Mesenchymal stem cell (in vitro differentiated cells and primary cell): ENCODE measurements around the gene DPY30.

Experiments
- DNase-seq: peaks from one replicate; pipeline ENCODE4 v3.0.0-alpha.2; 2013
- H2AFZ ChIP-seq: one replicate; pipeline ENCODE4 v1.6.1; 2013; ENCODE audit warnings: low read depth, mild to moderate bottlenecking, control low read depth, inconsistent platforms, low read length, moderate library complexity
- H2AK5ac ChIP-seq: 2 replicates; pipeline ENCODE4 v1.6.1; 2013; ENCODE audit warnings: low read length, moderate library complexity, mild to moderate bottlenecking, inconsistent platforms; ENCODE audit not compliant: severe bottlenecking
- H2BK120ac ChIP-seq: one replicate; pipeline ENCODE4 v1.6.1; 2013; ENCODE audit warnings: low read depth, mild to moderate bottlenecking, inconsistent platforms, low read length, moderate library complexity
- H2BK12ac ChIP-seq, 2 experiments: one replicate each; pipeline ENCODE4 v1.6.1; 2013; ENCODE audit warnings: inconsistent platforms in 2 of 2, low read length in 2 of 2, mild to moderate bottlenecking in 2 of 2, moderate library complexity in 2 of 2, control low read depth in 1 of 2
- H2BK15ac ChIP-seq: one replicate; pipeline ENCODE4 v1.6.1; 2013; ENCODE audit warnings: mild to moderate bottlenecking, low read depth, inconsistent platforms; ENCODE audit not compliant: poor library complexity, severe bottlenecking
- H2BK5ac ChIP-seq: 2 replicates; pipeline ENCODE4 v1.6.1; 2013; ENCODE audit warnings: low read depth, mild to moderate bottlenecking, low read length, control low read depth, inconsistent platforms; ENCODE audit not compliant: poor library complexity, severe bottlenecking
- H3K14ac ChIP-seq, 2 experiments: one replicate each; pipeline ENCODE4 v1.6.1; 2013; ENCODE audit warnings: inconsistent platforms in 2 of 2, low read length in 2 of 2, control low read depth in 1 of 2, mild to moderate bottlenecking in 1 of 2, moderate library complexity in 1 of 2
- H3K18ac ChIP-seq, 2 experiments: one replicate each; pipeline ENCODE4 v1.6.1; 2013; ENCODE audit warnings: inconsistent platforms in 2 of 2, low read length in 2 of 2, control low read depth in 1 of 2, low read depth in 1 of 2, mild to moderate bottlenecking in 1 of 2
- H3K23ac ChIP-seq, 2 experiments: one replicate each; pipeline ENCODE4 v1.6.1; 2013; ENCODE audit warnings: inconsistent platforms in 2 of 2, low read length in 2 of 2, mild to moderate bottlenecking in 2 of 2, moderate library complexity in 2 of 2, control low read depth in 1 of 2
- H3K27ac ChIP-seq: 2 replicates; pipeline ENCODE4 v1.5.1; 2013; ENCODE audit warnings: mild to moderate bottlenecking, moderate library complexity, low read length, control low read depth, inconsistent platforms; ENCODE audit not compliant: poor library complexity, severe bottlenecking
- H3K27me3 ChIP-seq, 2 experiments: 2 replicates each; pipeline versions ENCODE4 v1.6.1 to v1.7.0; 2013; ENCODE audit warnings: low read length in 2 of 2, mild to moderate bottlenecking in 2 of 2, moderate library complexity in 2 of 2, control low read depth in 1 of 2, inconsistent platforms in 1 of 2; ENCODE audit not compliant: control insufficient read depth in 1 of 2, insufficient read depth in 1 of 2
- H3K36me3 ChIP-seq, 2 experiments: 2 replicates each; pipeline versions ENCODE4 v1.6.1 to v1.7.0; 2013; ENCODE audit warnings: low read length in 2 of 2, control low read depth in 1 of 2, inconsistent platforms in 1 of 2, low read depth in 1 of 2, mild to moderate bottlenecking in 1 of 2; ENCODE audit not compliant: insufficient read depth in 2 of 2, control insufficient read depth in 1 of 2
- H3K4ac ChIP-seq, 2 experiments: one replicate each; pipeline ENCODE4 v1.6.1; 2013; ENCODE audit warnings: inconsistent platforms in 2 of 2, low read length in 2 of 2, mild to moderate bottlenecking in 2 of 2, moderate library complexity in 2 of 2, control low read depth in 1 of 2, low read depth in 1 of 2
- H3K4me1 ChIP-seq: 2 replicates; pipeline ENCODE4 v1.6.1; 2013; ENCODE audit warnings: low read depth, low read length, control low read depth; ENCODE audit not compliant: control insufficient read depth, insufficient read depth
- H3K4me2 ChIP-seq: 2 replicates; pipeline ENCODE4 v1.6.1; 2013; ENCODE audit warnings: low read length, mild to moderate bottlenecking, inconsistent platforms; ENCODE audit not compliant: poor library complexity, severe bottlenecking
- H3K4me3 ChIP-seq, 2 experiments: 2 replicates each; pipeline versions ENCODE4 v1.5.1 to v1.7.0; 2013; ENCODE audit warnings: low read length in 2 of 2, mild to moderate bottlenecking in 2 of 2, control low read depth in 1 of 2, low read depth in 1 of 2; ENCODE audit not compliant: insufficient read depth in 1 of 2
- H3K79me1 ChIP-seq: replicated peaks from 2 replicates; pipeline ENCODE4 v1.6.1; 2013; ENCODE audit warnings: mild to moderate bottlenecking, control low read depth, low read length, inconsistent platforms; ENCODE audit not compliant: poor library complexity, severe bottlenecking
- H3K9ac ChIP-seq: 2 replicates; pipeline ENCODE4 v1.7.0; 2013; ENCODE audit warnings: mild to moderate bottlenecking, low read length, moderate library complexity
- H3K9me3 ChIP-seq: 2 replicates; pipeline ENCODE4 v1.7.0; 2013; ENCODE audit warnings: mild to moderate bottlenecking, low read length; ENCODE audit not compliant: control insufficient read depth
- H4K8ac ChIP-seq: one replicate; pipeline ENCODE4 v1.6.1; 2013; ENCODE audit warnings: inconsistent platforms, mild to moderate bottlenecking, low read length, moderate library complexity
- H4K91ac ChIP-seq: one replicate; pipeline ENCODE4 v1.6.1; 2013; ENCODE audit warnings: mild to moderate bottlenecking, low read length, inconsistent platforms
- WGBS: methylation state at CpG from one replicate; pipeline ENCODE4 v1.1.7; 2013; ENCODE audit warnings: mixed read lengths; 5-methylcytosine and 5-hydroxymethylcytosine counted together

DPY30 gene

DNA sequence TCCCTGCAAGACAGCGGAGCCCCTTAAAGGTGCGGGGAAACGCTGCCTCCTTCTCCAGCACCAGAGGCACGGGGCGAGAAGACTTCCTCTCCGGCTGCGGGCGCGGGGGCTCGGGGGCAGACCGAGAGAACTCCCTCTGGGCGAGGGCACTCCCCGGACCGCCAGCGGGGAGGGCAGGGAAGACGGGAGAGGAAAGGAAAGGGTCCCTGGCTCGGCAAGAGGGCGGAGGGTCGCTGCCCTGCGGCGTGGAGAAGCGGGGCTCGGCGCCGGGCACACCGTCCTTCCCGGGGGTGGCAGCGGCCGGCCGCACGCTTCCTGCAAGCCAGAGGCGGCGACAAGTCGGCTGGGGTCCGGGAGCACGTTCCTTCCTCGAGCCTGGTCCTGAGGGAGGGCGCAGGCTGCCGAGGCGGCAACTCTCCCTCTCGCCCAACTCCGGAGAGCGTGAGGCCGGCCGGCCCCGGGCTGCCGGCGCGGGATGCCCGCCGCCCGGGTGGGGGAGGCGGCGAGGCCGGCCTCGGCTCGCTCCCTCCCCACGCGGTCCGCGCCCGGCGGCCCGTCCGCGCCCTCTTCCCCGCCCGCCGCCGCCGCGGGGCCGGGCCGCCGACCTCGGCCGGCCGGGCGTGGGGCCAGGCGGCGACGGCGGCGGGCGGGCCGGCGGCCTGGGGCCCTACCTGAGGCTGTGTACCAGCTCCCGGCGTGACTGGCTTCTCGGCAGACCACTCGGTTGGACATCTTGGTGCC is 29.9 kb downstream of the DPY30 start:
- H3K4me1 ChIP-seq, result peaks cover 6% of the 10 kb centered on the region
- peak overlapping the region; percentile 81 to 90 for H3K18ac ChIP-seq
- no peaks in the 10 kb centered on the region for H3K9me3 ChIP-seq
- peak overlapping the region; percentile 6 for H2BK120ac ChIP-seq
- H3K79me1 ChIP-seq, result peaks cover 2% of the 10 kb centered on the region
- H3K27me3 ChIP-seq, result no peaks in the 10 kb centered on the region
- H3K4ac ChIP-seq, result peak overlapping the region; percentile 46 to 85
- peak overlapping the region; percentile 44 for H2BK15ac ChIP-seq
- peak; percentile 43 for DNase-seq
- peak overlapping the region; percentile 9 for H4K91ac ChIP-seq
- peak overlapping the region in 1 of 2 experiments; percentile 37 for H3K23ac ChIP-seq
- H2AK5ac ChIP-seq, result no peak overlapping the region
- H3K4me2 ChIP-seq, result peak overlapping the region; percentile 84
- 0% methylated on average over 18 of the region's 91 CpGs for WGBS
- H4K8ac ChIP-seq, result no peak overlapping the region
- H3K9ac ChIP-seq, result peak overlapping the region; percentile 90
- H2BK12ac ChIP-seq, result peak overlapping the region in 1 of 2 experiments; percentile 92
- H2AFZ ChIP-seq, result peak overlapping the region; percentile 3
- H3K36me3 ChIP-seq, result peaks cover 0 to 6% of the 10 kb centered on the region in 2 experiments
- peak overlapping the region in 1 of 2 experiments; percentile 95 for H3K14ac ChIP-seq
- H3K4me3 ChIP-seq, result peak overlapping the region; percentile 81 to 90
- H3K27ac ChIP-seq, result peak overlapping the region; percentile 55
- peak overlapping the region; percentile 49 for H2BK5ac ChIP-seq

DNA sequence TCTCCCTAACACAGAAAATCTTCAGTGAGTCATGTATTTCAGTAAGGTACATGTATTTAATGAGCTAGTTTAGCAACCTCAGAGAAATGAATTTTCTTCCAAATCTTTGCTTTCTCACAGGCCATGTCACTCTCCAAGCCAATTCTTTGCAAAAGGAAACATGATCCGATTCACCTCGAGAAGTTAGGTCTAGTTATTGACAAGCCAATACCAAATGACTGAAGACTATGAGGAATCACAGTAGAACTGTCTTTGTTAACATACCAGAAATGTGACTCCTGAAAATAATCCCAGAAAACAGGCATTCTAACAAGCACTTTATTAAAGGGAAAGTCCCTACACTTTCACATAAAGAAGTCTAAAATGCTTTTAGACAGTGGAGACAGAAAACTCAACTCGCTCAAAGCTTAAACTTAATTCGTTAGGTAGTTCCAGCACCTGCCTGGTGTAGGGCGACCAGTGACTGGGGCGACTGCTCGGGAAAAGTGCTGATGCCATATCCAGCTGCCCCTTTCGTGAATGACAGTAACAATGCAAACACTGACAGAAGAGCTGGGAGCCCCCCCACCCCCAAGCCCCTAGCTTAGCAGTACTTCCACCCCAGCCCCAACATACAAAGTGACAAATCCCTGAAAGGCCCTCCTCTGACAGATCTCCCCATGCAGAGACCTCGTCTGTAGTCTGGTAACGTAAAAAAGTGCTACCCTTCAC is 30.6 kb downstream of the DPY30 start:
- H3K4me2 ChIP-seq, result peak overlapping the region; percentile 84
- H3K23ac ChIP-seq, result peak overlapping the region in 1 of 2 experiments; percentile 37
- peak overlapping the region; percentile 49 for H2BK5ac ChIP-seq
- peak overlapping the region; percentile 90 for H3K9ac ChIP-seq
- peak overlapping the region in 1 of 2 experiments; percentile 95 for H3K14ac ChIP-seq
- H3K79me1 ChIP-seq, result peaks cover 2% of the 10 kb centered on the region
- no peak overlapping the region for H2AFZ ChIP-seq
- H4K91ac ChIP-seq, result no peak overlapping the region
- no peak overlapping the region for H2AK5ac ChIP-seq
- peak overlapping the region; percentile 81 to 90 for H3K18ac ChIP-seq
- under 1% methylated on average over 10 of the region's 10 CpGs for WGBS
- H3K4ac ChIP-seq, result peak overlapping the region in 1 of 2 experiments; percentile 85
- H2BK120ac ChIP-seq, result peak overlapping the region; percentile 75
- H3K4me1 ChIP-seq, result peaks cover 6% of the 10 kb centered on the region
- peaks cover 0 to 3% of the 10 kb centered on the region in 2 experiments for H3K36me3 ChIP-seq
- H2BK12ac ChIP-seq, result no peak overlapping the region
- no peak overlapping the region for H4K8ac ChIP-seq
- peak; percentile 60 for DNase-seq
- peak overlapping the region; percentile 81 to 90 for H3K4me3 ChIP-seq
- H3K27ac ChIP-seq, result peak overlapping the region; percentile 55
- no peak overlapping the region for H2BK15ac ChIP-seq
- H3K27me3 ChIP-seq, result no peaks in the 10 kb centered on the region
- H3K9me3 ChIP-seq, result no peaks in the 10 kb centered on the region

- no peak overlapping the region for H3K18ac ChIP-seq
- H2BK5ac ChIP-seq, result no peak overlapping the region
- H4K8ac ChIP-seq, result no peak overlapping the region
- peaks cover 6% of the 10 kb centered on the region for H3K4me1 ChIP-seq
- no peak overlapping the region for H3K27ac ChIP-seq
- DNase-seq, result no peak
- H2AK5ac ChIP-seq, result no peak overlapping the region
- no peak overlapping the region for H4K91ac ChIP-seq
- no peak overlapping the region for H2AFZ ChIP-seq
- peaks cover 0 to 3% of the 10 kb centered on the region in 2 experiments for H3K36me3 ChIP-seq
- H2BK12ac ChIP-seq, result no peak overlapping the region
- H3K9me3 ChIP-seq, result no peaks in the 10 kb centered on the region
- no peak overlapping the region for H3K9ac ChIP-seq
- no peak overlapping the region for H2BK15ac ChIP-seq
- H2BK120ac ChIP-seq, result no peak overlapping the region
- no peak overlapping the region for H3K4me2 ChIP-seq
- no peak overlapping the region for H3K4me3 ChIP-seq
- H3K27me3 ChIP-seq, result no peaks in the 10 kb centered on the region
- H3K23ac ChIP-seq, result no peak overlapping the region
- H3K14ac ChIP-seq, result no peak overlapping the region
- peaks cover 2% of the 10 kb centered on the region for H3K79me1 ChIP-seq
- H3K4ac ChIP-seq, result no peak overlapping the region
Observed at GRCh38 chr2:32007121-32007391, 32.5 kb downstream of the DPY30 start.

- H2BK15ac ChIP-seq, result no peak overlapping the region
- H2AFZ ChIP-seq, result no peak overlapping the region
- no peak overlapping the region for H2AK5ac ChIP-seq
- no peak overlapping the region for H2BK12ac ChIP-seq
- WGBS, result 100% methylated on average over 2 of the region's 2 CpGs
- H3K4me3 ChIP-seq, result no peak overlapping the region
- no peak overlapping the region for H2BK5ac ChIP-seq
- no peak overlapping the region for H4K91ac ChIP-seq
- no peak overlapping the region for H2BK120ac ChIP-seq
- no peak overlapping the region for H3K14ac ChIP-seq
- H3K4me2 ChIP-seq, result no peak overlapping the region
- no peak overlapping the region for H3K9ac ChIP-seq
- no peaks in the 10 kb centered on the region for H3K27me3 ChIP-seq
- no peak for DNase-seq
- no peak overlapping the region for H3K23ac ChIP-seq
- no peak overlapping the region for H3K4ac ChIP-seq
- H3K27ac ChIP-seq, result no peak overlapping the region
- H3K9me3 ChIP-seq, result no peaks in the 10 kb centered on the region
- H3K4me1 ChIP-seq, result peaks cover 3% of the 10 kb centered on the region
- peaks cover 1% of the 10 kb centered on the region for H3K79me1 ChIP-seq
- no peak overlapping the region for H3K18ac ChIP-seq
- H4K8ac ChIP-seq, result no peak overlapping the region
- H3K36me3 ChIP-seq, result no peaks in the 10 kb centered on the region
Observed at GRCh38 chr2:32005371-32005976, 34.1 kb downstream of the DPY30 start.
